Endometrial microvascular endothelial cells (primary cell): ENCODE data around the gene FAM117B. TPM values are rescaled to one million over a fixed set of nuclear protein-coding genes. Genes with fewer than 3 reads are reported as not detected.

Experiments used
- in situ Hi-C: cut with HindIII; loops from 2 replicates; pipeline ENCODE4 v1.10.0; 2017; ENCODE audit warnings: low sequenced_read_pairs, low pct_unique_long_range_greater_than_20kb; ENCODE audit errors: inconsistent ontology term
- total RNA-seq: library from RNA; depleted of rRNA; stranded (reverse); fragments of >200 nt; gene quantifications from one replicate; pipeline ENCODE4 v1.2.3, GENCODE V29; 2015; ENCODE audit errors: inconsistent ontology term

Gene FAM117B
- total RNA-seq = 1.0 TPM

- in situ Hi-C loops = no loop called here
These were observed at the start of gene FAM117B for GRCh38 chr2:202634556-202635427. TSS of gene FAM117B (plus strand) at chr2:202634969. CDS start at chr2:202635188, 219 bp downstream.

GRCh38 chr2:202588647-202589581 lies 45.9 kb upstream of the FAM117B start:
- in situ Hi-C loops = no loop called here

GRCh38 chr2:202589582-202589949 lies 45.2 kb upstream of the FAM117B start:
- in situ Hi-C loops = no loop called here

GRCh38 chr2:202592566-202592965 lies 42.2 kb upstream of the FAM117B start:
- in situ Hi-C loops = no loop called here

- in situ Hi-C loops = no loop called here
These were observed 35.7 kb upstream of the FAM117B start for GRCh38 chr2:202599105-202599504.

- in situ Hi-C loops = no loop called here
These were observed 34.9 kb upstream of the FAM117B start for GRCh38 chr2:202599911-202600310.

- in situ Hi-C loops = no loop called here
These were observed 30.1 kb upstream of the FAM117B start for GRCh38 chr2:202604699-202605098.

GRCh38 chr2:202605174-202605573 lies 29.6 kb upstream of the FAM117B start:
- in situ Hi-C loops = no loop called here

- in situ Hi-C loops = no loop called here
These were observed 26.5 kb upstream of the FAM117B start for GRCh38 chr2:202608142-202608852.

GRCh38 chr2:202609381-202610145 lies 25.2 kb upstream of the FAM117B start:
- in situ Hi-C loops = no loop called here

GRCh38 chr2:202610380-202610779 lies 24.4 kb upstream of the FAM117B start:
- in situ Hi-C loops = no loop called here

- in situ Hi-C loops = no loop called here
These were observed 22.6 kb upstream of the FAM117B start for GRCh38 chr2:202612145-202612544.

- in situ Hi-C loops = no loop called here
These were observed 21.3 kb upstream of the FAM117B start for GRCh38 chr2:202613479-202613878.

GRCh38 chr2:202624133-202624532 lies 10.6 kb upstream of the FAM117B start:
- in situ Hi-C loops = no loop called here

GRCh38 chr2:202627042-202627441 lies 7.7 kb upstream of the FAM117B start:
- in situ Hi-C loops = no loop called here

GRCh38 chr2:202628646-202629198 lies 6.0 kb upstream of the FAM117B start:
- in situ Hi-C loops = no loop called here

- in situ Hi-C loops = no loop called here
These were observed 2.0 kb upstream of the FAM117B start for GRCh38 chr2:202632682-202633290.

- in situ Hi-C loops = no loop called here
These were observed 1.3 kb upstream of the FAM117B start for GRCh38 chr2:202633470-202633869.
